IMR-90 (cell line): ENCODE results near the gene SPINT1. TPM values are rescaled to one million over a fixed set of nuclear protein-coding genes. Genes with fewer than 3 reads are reported as not detected.

Experiments
- ATAC-seq: fragments of 200-7000 bp; cut with Tn5 transposase; 2 replicates; pipeline ENCODE4 v1.9.1; 2020; ENCODE audit warnings: low read depth, mild to moderate bottlenecking, moderate library complexity
- BruUV-seq: library from RNA; stranded (reverse); fragments of 400-500 nt; replicated peaks from 2 replicates; lab custom pipeline; 2021; lab: Mats Ljungman, UMichigan
- CTCF ChIA-PET: fragments of 300-600 bp; formaldehyde crosslinking; extraction: SDS; loops from one replicate; lab custom pipeline; 2021; ENCODE audit warnings: antibody characterized with exemption; lab: Yijun Ruan, JAX
- POLR2A ChIA-PET: fragments of 300-600 bp; sonication (Branson Sonifier 250); formaldehyde crosslinking; loops from one replicate; lab custom pipeline; 2022; ENCODE audit warnings: antibody characterized with exemption; ENCODE audit not compliant: unreplicated experiment; lab: Charles Lee
- DNase-seq: peaks from one replicate; pipeline ENCODE4 v3.0.0; 2013
- H2AFZ ChIP-seq: replicated peaks from 2 replicates; pipeline ENCODE3; 2013; ENCODE audit warnings: low read length, mild to moderate bottlenecking; ENCODE audit not compliant: poor library complexity
- H2AK5ac ChIP-seq: 2 replicates; pipeline ENCODE4 v1.6.1; 2013; ENCODE audit warnings: low read depth, low read length, inconsistent platforms
- H2AK9ac ChIP-seq: replicated peaks from 2 replicates; pipeline ENCODE3; 2013; ENCODE audit warnings: mild to moderate bottlenecking, low read depth, low read length, moderate library complexity; ENCODE audit not compliant: poor library complexity
- H2BK120ac ChIP-seq: 2 replicates; pipeline ENCODE4 v1.6.1; 2013; ENCODE audit warnings: low read depth, low read length, inconsistent platforms
- H2BK15ac ChIP-seq: 3 replicates; pipeline ENCODE4 v1.6.1; 2013; ENCODE audit warnings: low read depth, low read length, inconsistent platforms
- H2BK20ac ChIP-seq: 2 replicates; pipeline ENCODE4 v1.6.1; 2013; ENCODE audit warnings: low read depth, mild to moderate bottlenecking, inconsistent platforms, low read length, moderate library complexity
- H2BK5ac ChIP-seq: 2 replicates; pipeline ENCODE4 v1.6.1; 2013; ENCODE audit warnings: mild to moderate bottlenecking, low read depth, low read length, inconsistent platforms; ENCODE audit not compliant: poor library complexity, severe bottlenecking
- H3K14ac ChIP-seq: replicated peaks from 2 replicates; pipeline ENCODE4 v1.6.1; 2013; ENCODE audit warnings: low read depth, low read length, inconsistent platforms
- H3K18ac ChIP-seq: 2 replicates; pipeline ENCODE4 v1.6.1; 2013; ENCODE audit warnings: low read depth, low read length, control low read depth
- H3K23ac ChIP-seq: 2 replicates; pipeline ENCODE4 v1.6.1; 2013; ENCODE audit warnings: low read depth, low read length, inconsistent platforms
- H3K27ac ChIP-seq: 2 replicates; pipeline ENCODE4 v1.5.1; 2013; ENCODE audit warnings: mild to moderate bottlenecking, control low read depth, low read length; ENCODE audit not compliant: insufficient read depth
- H3K27me3 ChIP-seq: 2 replicates; pipeline ENCODE4 v1.6.1; 2013; ENCODE audit warnings: low read length; ENCODE audit not compliant: control insufficient read depth, insufficient read depth
- H3K36me3 ChIP-seq: 2 replicates; pipeline ENCODE4 v1.6.1; 2013; ENCODE audit warnings: low read length, mixed read lengths; ENCODE audit not compliant: control insufficient read depth, insufficient read depth
- H3K4ac ChIP-seq: 2 replicates; pipeline ENCODE4 v1.6.1; 2013; ENCODE audit warnings: low read depth, low read length, inconsistent platforms
- H3K4me1 ChIP-seq: 2 replicates; pipeline ENCODE4 v1.6.1; 2013; ENCODE audit warnings: low read length, mixed read lengths; ENCODE audit not compliant: control insufficient read depth, insufficient read depth
- H3K4me2 ChIP-seq: 2 replicates; pipeline ENCODE4 v1.6.1; 2013; ENCODE audit warnings: low read depth, mild to moderate bottlenecking, control low read depth, low read length, moderate library complexity
- H3K4me3 ChIP-seq: 2 replicates; pipeline ENCODE4 v1.5.1; 2013; ENCODE audit warnings: low read depth, mild to moderate bottlenecking, control low read depth, low read length, moderate library complexity; ENCODE audit not compliant: insufficient read depth
- H3K56ac ChIP-seq: 2 replicates; pipeline ENCODE4 v1.6.1; 2013; ENCODE audit warnings: low read length, inconsistent platforms; ENCODE audit not compliant: insufficient read depth; ENCODE audit errors: extremely low read depth
- H3K79me1 ChIP-seq, 2 experiments: 2 replicates each; pipeline ENCODE4 v1.6.1; 2013; ENCODE audit warnings: low read length in 2 of 2, inconsistent platforms in 1 of 2, low read depth in 1 of 2
- H3K9ac ChIP-seq: 2 replicates; pipeline ENCODE4 v1.6.1; 2013; ENCODE audit warnings: low read depth, low read length, control low read depth
- H3K9me1 ChIP-seq: 2 replicates; pipeline ENCODE4 v1.6.1; 2013; ENCODE audit warnings: low read length, inconsistent platforms; ENCODE audit not compliant: insufficient read depth
- H3K9me3 ChIP-seq: 2 replicates; pipeline ENCODE4 v1.6.1; 2013; ENCODE audit warnings: low read length; ENCODE audit not compliant: control insufficient read depth, insufficient read depth
- H4K20me1 ChIP-seq: 2 replicates; pipeline ENCODE4 v1.6.1; 2013; ENCODE audit warnings: low read length, inconsistent platforms; ENCODE audit not compliant: insufficient read depth
- H4K5ac ChIP-seq: 2 replicates; pipeline ENCODE4 v1.6.1; 2013; ENCODE audit warnings: mild to moderate bottlenecking, low read depth, low read length, control low read depth
- H4K8ac ChIP-seq, 2 experiments: 2 replicates each; pipeline ENCODE4 v1.6.1; 2013; ENCODE audit warnings: low read depth in 2 of 2, low read length in 2 of 2, control low read depth in 1 of 2, inconsistent platforms in 1 of 2
- H4K91ac ChIP-seq: 2 replicates; pipeline ENCODE4 v1.6.1; 2013; ENCODE audit warnings: low read depth, low read length, inconsistent platforms; ENCODE audit not compliant: insufficient read depth
- BHLHE40 ChIP-seq: fragments of 150-350 bp; IDR thresholded peaks from 2 replicates; pipeline ENCODE4 v1.6.1; 2016; ENCODE audit warnings: mild to moderate bottlenecking, low read depth, low read length
- CEBPB ChIP-seq: IDR thresholded peaks from 2 replicates; pipeline ENCODE4 v1.6.1; 2012; ENCODE audit warnings: low read depth, low read length, improper control_type of control experiment
- CHD1 ChIP-seq: IDR thresholded peaks from 2 replicates; pipeline ENCODE4 v1.6.1; 2012; ENCODE audit warnings: low read depth, low read length, improper control_type of control experiment
- FOS ChIP-seq: fragments of 150-350 bp; IDR thresholded peaks from 2 replicates; pipeline ENCODE4 v1.6.1; 2016; ENCODE audit warnings: low read depth, low read length
- MAFK ChIP-seq: IDR thresholded peaks from 2 replicates; pipeline ENCODE4 v1.6.1; 2012; ENCODE audit warnings: low read depth, low read length, improper control_type of control experiment
- MAZ ChIP-seq: IDR thresholded peaks from 2 replicates; pipeline ENCODE4 v1.6.1; 2012; ENCODE audit warnings: low read depth, mild to moderate bottlenecking, low read length, improper control_type of control experiment, moderate library complexity, borderline replicate concordance
- MXI1 ChIP-seq: IDR thresholded peaks from 2 replicates; pipeline ENCODE4 v1.6.1; 2012; ENCODE audit warnings: low read depth, mild to moderate bottlenecking, low read length, moderate library complexity, borderline replicate concordance
- NFE2L2 ChIP-seq: fragments of 150-350 bp; IDR thresholded peaks from 2 replicates; pipeline ENCODE4 v1.6.1; 2016; ENCODE audit warnings: low read depth, mild to moderate bottlenecking, low read length
- POLR2A ChIP-seq: IDR thresholded peaks from 2 replicates; pipeline ENCODE4 v1.6.1; 2012; ENCODE audit warnings: mild to moderate bottlenecking, low read depth, low read length
- RAD21 ChIP-seq: IDR thresholded peaks from 2 replicates; pipeline ENCODE4 v1.6.1; 2012; ENCODE audit warnings: low read length, improper control_type of control experiment
- RFX5 ChIP-seq: IDR thresholded peaks from 2 replicates; pipeline ENCODE4 v1.8.0; 2012; ENCODE audit warnings: low read depth, mild to moderate bottlenecking, low read length, moderate library complexity
- SMC3 ChIP-seq: fragments of 150-350 bp; IDR thresholded peaks from 2 replicates; pipeline ENCODE4 v1.6.1; 2016; ENCODE audit warnings: low read depth, mild to moderate bottlenecking, antibody characterized with exemption, low read length, moderate library complexity
- WGBS, 2 experiments: methylation state at CpG; one replicate each; pipeline versions ENCODE4 v1.1.5 to v1.1.7; 2013; ENCODE audit warnings: missing lambda C conversion rate in 2 of 2; ENCODE audit not compliant: insufficient read length in 1 of 2; ENCODE audit errors: extremely low coverage in 2 of 2; 5-methylcytosine and 5-hydroxymethylcytosine counted together
- dilution Hi-C: fragments of 300-500 bp; cut with HindIII; formaldehyde crosslinking; loops from one replicate; pipeline ENCODE4 v1.14.3; 2018; ENCODE audit warnings: low sequenced_read_pairs; ENCODE audit not compliant: unreplicated experiment
- in situ Hi-C: fragments of 300-500 bp; cut with MboI; formaldehyde crosslinking; loops from 3 replicates; pipeline ENCODE4 v1.14.3; 2019; ENCODE audit warnings: low sequenced_read_pairs, inconsistent platforms, mixed read lengths
- intact Hi-C: fragments of 100-400 bp; cut with micrococcal nuclease; formaldehyde crosslinking; loops from 2 replicates; pipeline ENCODE4 v1.10.0; 2022
- polyA plus RNA-seq, 3 experiments: library from polyadenylated mRNA; depleted of rRNA; stranded (reverse); fragments of >200 nt; gene quantifications; 2 replicates each; pipeline ENCODE4 v1.2.3, GENCODE V29; 2012; ENCODE audit warnings: low replicate concordance in 1 of 3
- total RNA-seq: library from RNA; depleted of rRNA; stranded (reverse); fragments of >200 nt; gene quantifications from 2 replicates; pipeline ENCODE4 v1.2.3, GENCODE V29; 2012
- TF ChIP-seq, protein P1 (sequence below): fragments of 150-350 bp; IDR thresholded peaks from 2 replicates; pipeline ENCODE4 v1.6.1; 2016; ENCODE audit warnings: low read depth, mild to moderate bottlenecking, low read length, moderate library complexity, borderline replicate concordance
- TF ChIP-seq, protein P2 (sequence below): fragments of 150-350 bp; IDR thresholded peaks from 2 replicates; pipeline ENCODE4 v1.6.1; 2017; ENCODE audit warnings: mild to moderate bottlenecking, antibody characterized with exemption, low read length, low read depth
- TF ChIP-seq, protein P3 (sequence below): conservative IDR thresholded peaks from 2 replicates; pipeline ENCODE4 v1.5.1; 2012; ENCODE audit warnings: mild to moderate bottlenecking, low read depth, low read length, improper control_type of control experiment

Gene SPINT1
- total and polyA plus RNA-seq, 2 of the 4 experiments (the other 2 are of a cell fraction), result 0.90 to 2.1 TPM

DNA sequence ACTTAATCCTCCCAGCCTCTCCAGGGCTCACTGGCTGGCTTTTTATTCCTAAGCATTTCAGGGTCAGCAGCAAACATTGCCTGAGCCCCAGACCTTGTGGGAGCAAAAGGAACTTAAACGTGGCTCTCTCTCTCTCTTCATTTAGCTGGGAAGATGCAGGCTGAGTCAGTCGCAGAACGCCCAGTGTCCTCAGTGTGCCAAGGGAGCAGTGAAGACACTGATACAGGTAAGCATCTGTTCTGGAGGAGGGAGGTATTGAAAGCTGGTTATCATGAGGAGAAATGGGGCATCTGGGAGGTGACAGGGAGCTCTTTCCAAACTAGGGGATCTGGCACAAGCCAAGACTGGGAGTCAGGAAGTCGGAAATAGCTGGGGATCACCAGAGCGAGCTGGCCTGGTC, 25.8 kb downstream of the SPINT1 start:
- H4K91ac ChIP-seq, result no peak overlapping the region
- dilution Hi-C loops, result no loop called here
- no peak overlapping the region for H3K14ac ChIP-seq
- DNase-seq, result no peak
- H3K4me3 ChIP-seq, result no peak overlapping the region
- 0 out of 2 replicates have a peak, but pooled peaks cover 1% of the 10 kb centered on the region for H3K4me1 ChIP-seq
- no peak overlapping the region for H3K56ac ChIP-seq
- in situ Hi-C loops, result no loop called here
- ATAC-seq, result no peak
- no peak overlapping the region for H2BK20ac ChIP-seq
- intact Hi-C loops, result no loop called here
- no peak overlapping the region for H3K23ac ChIP-seq
- H3K27ac ChIP-seq, result no peak overlapping the region
- no peaks in the 10 kb centered on the region for H3K36me3 ChIP-seq
- no peak overlapping the region for H4K5ac ChIP-seq
- ChIA-PET POLR2A (no interaction called here), CTCF (interaction anchor here (1.8 kb wide), 1 partner anchor 24 kb away, joined by 7 read pairs; the partner anchor contains the start of gene VPS18)
- no peak overlapping the region for H2AFZ ChIP-seq
- H2AK9ac ChIP-seq, result no peak overlapping the region
- no peaks in the 10 kb centered on the region for H3K79me1 ChIP-seq
- H3K9me1 ChIP-seq, result no peaks in the 10 kb centered on the region
- no peaks in the 10 kb centered on the region for H4K20me1 ChIP-seq
- no peak overlapping the region for H2BK120ac ChIP-seq
- peaks cover 26% of the 10 kb centered on the region for H3K27me3 ChIP-seq
- WGBS, 2 experiments, result 29% methylated on average over 1 of the region's 5 CpGs; no CpG with 5 or more reads in 1 of the 2 experiments
- H3K4me2 ChIP-seq, result no peak overlapping the region
- no TSS peak for BruUV-seq
- H3K9me3 ChIP-seq, result no peaks in the 10 kb centered on the region
- H2BK5ac ChIP-seq, result no peak overlapping the region
- H3K18ac ChIP-seq, result no peak overlapping the region
- no peak overlapping the region for H2BK15ac ChIP-seq
- no peak overlapping the region for H3K4ac ChIP-seq
- no peak overlapping the region for H3K9ac ChIP-seq
- H4K8ac ChIP-seq, result no peak overlapping the region
- TF ChIP-seq POLR2A, result no peak
- TF ChIP-seq CHD1, result no peak
- no peak for TF ChIP-seq MAZ
- no peak for TF ChIP-seq RAD21
- no peak for TF ChIP-seq MAFK
- TF ChIP-seq, protein P1, sequence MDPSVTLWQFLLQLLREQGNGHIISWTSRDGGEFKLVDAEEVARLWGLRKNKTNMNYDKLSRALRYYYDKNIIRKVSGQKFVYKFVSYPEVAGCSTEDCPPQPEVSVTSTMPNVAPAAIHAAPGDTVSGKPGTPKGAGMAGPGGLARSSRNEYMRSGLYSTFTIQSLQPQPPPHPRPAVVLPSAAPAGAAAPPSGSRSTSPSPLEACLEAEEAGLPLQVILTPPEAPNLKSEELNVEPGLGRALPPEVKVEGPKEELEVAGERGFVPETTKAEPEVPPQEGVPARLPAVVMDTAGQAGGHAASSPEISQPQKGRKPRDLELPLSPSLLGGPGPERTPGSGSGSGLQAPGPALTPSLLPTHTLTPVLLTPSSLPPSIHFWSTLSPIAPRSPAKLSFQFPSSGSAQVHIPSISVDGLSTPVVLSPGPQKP, result no peak
- TF ChIP-seq, protein P2, sequence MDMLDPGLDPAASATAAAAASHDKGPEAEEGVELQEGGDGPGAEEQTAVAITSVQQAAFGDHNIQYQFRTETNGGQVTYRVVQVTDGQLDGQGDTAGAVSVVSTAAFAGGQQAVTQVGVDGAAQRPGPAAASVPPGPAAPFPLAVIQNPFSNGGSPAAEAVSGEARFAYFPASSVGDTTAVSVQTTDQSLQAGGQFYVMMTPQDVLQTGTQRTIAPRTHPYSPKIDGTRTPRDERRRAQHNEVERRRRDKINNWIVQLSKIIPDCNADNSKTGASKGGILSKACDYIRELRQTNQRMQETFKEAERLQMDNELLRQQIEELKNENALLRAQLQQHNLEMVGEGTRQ, result no peak
- TF ChIP-seq RFX5, result no peak
- TF ChIP-seq MXI1, result no peak
- no peak for TF ChIP-seq CEBPB
- no peak for TF ChIP-seq SMC3
- TF ChIP-seq FOS, result no peak
- no peak for TF ChIP-seq BHLHE40
- TF ChIP-seq, protein P3, sequence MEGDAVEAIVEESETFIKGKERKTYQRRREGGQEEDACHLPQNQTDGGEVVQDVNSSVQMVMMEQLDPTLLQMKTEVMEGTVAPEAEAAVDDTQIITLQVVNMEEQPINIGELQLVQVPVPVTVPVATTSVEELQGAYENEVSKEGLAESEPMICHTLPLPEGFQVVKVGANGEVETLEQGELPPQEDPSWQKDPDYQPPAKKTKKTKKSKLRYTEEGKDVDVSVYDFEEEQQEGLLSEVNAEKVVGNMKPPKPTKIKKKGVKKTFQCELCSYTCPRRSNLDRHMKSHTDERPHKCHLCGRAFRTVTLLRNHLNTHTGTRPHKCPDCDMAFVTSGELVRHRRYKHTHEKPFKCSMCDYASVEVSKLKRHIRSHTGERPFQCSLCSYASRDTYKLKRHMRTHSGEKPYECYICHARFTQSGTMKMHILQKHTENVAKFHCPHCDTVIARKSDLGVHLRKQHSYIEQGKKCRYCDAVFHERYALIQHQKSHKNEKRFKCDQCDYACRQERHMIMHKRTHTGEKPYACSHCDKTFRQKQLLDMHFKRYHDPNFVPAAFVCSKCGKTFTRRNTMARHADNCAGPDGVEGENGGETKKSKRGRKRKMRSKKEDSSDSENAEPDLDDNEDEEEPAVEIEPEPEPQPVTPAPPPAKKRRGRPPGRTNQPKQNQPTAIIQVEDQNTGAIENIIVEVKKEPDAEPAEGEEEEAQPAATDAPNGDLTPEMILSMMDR, result no peak
- no peak for TF ChIP-seq NFE2L2
- H2AK5ac ChIP-seq, result no peak overlapping the region
